SK-N-SH treated with all-trans-retinoic acid at 6 μM for 48 hours (cell line): Measurements from ENCODE around the gene TADA3.

Source experiments
- CSDC2 ChIP-seq: fragments of 250-450 bp; sonication (Bioruptor Pico); IDR thresholded peaks from 2 replicates; pipeline ENCODE4 v1.5.0; 2020; ENCODE audit warnings: mild to moderate bottlenecking, moderate library complexity
- PPARA ChIP-seq: fragments of 250-450 bp; sonication (Bioruptor Pico); IDR thresholded peaks from 2 replicates; pipeline ENCODE4 v1.5.0; 2020; ENCODE audit warnings: mild to moderate bottlenecking, borderline replicate concordance
- TSHZ2 ChIP-seq: fragments of 250-450 bp; sonication (Bioruptor Pico); IDR thresholded peaks from 2 replicates; pipeline ENCODE4 v1.5.0; 2020; ENCODE audit warnings: mild to moderate bottlenecking, moderate library complexity
- ZFP3 ChIP-seq: fragments of 250-450 bp; sonication (Bioruptor Pico); IDR thresholded peaks from 2 replicates; pipeline ENCODE4 v1.5.0; 2020; ENCODE audit warnings: mild to moderate bottlenecking, moderate library complexity
- ZFP30 ChIP-seq: fragments of 450-650 bp; formaldehyde crosslinking; IDR thresholded peaks from 2 replicates; pipeline ENCODE4 v1.5.0; 2022; ENCODE audit warnings: mild to moderate bottlenecking, moderate library complexity

- TF ChIP-seq ZFP3 (CRISPR knock-in tag): no peak
- no peak for TF ChIP-seq ZFP30
- TF ChIP-seq CSDC2 (CRISPR knock-in tag): no peak
- no peak for TF ChIP-seq TSHZ2 (CRISPR knock-in tag)
- TF ChIP-seq PPARA (CRISPR knock-in tag): no peak
These were observed 42.5 kb upstream of the TADA3 start for GRCh38 chr3:9834520-9835380.
